B cell (primary cell): ENCODE data around the gene IFNG. TPM values are rescaled to one million over a fixed set of nuclear protein-coding genes. Genes with fewer than 3 reads are reported as not detected.
"Not testable (repeated sequence)": the region's sequence is repeated elsewhere in the genome, so short reads cannot be mapped to it uniquely, and the experiment has no call there.

Experiments used
- ATAC-seq: fragments of 200-7000 bp; cut with Tn5 transposase; one replicate; pipeline ENCODE4 v1.10.0; 2021; ENCODE audit warnings: low read depth, mild to moderate bottlenecking, moderate number of reproducible peaks, moderate library complexity
- CTCF ChIA-PET: fragments of 350-600 bp; sonication (Branson Sonifier 250); formaldehyde crosslinking; loops from one replicate; lab custom pipeline; 2021; ENCODE audit warnings: antibody characterized with exemption, inconsistent platforms; lab: Charles Lee
- POLR2A ChIA-PET: fragments of 350-600 bp; sonication (Branson Sonifier 250); formaldehyde crosslinking; loops from one replicate; lab custom pipeline; 2021; ENCODE audit warnings: antibody characterized with exemption; lab: Charles Lee
- DNase-seq: peaks from one replicate; pipeline ENCODE4 v3.0.0; 2013
- H2AFZ ChIP-seq: 2 replicates; pipeline ENCODE4 v1.6.1; 2012; ENCODE audit warnings: mild to moderate bottlenecking, low read depth, low read length; ENCODE audit not compliant: insufficient read depth, poor library complexity, severe bottlenecking
- H3K27ac ChIP-seq, 2 donors: 1 replicate in 1 of 2; 2 replicates in 1 of 2; pipeline ENCODE4 v1.5.1; 2012 to 2013; ENCODE audit warnings: low read length in 2 of 2, mild to moderate bottlenecking in 2 of 2, moderate library complexity in 1 of 2
- H3K27me3 ChIP-seq, 4 experiments: fragments of 200-600 bp in 1 of 4; sonication (generic) in 1 of 4; replicated peaks in 1 of 4; 1 replicate in 2 of 4; 2 replicates in 2 of 4; pipeline versions ENCODE4 v1.6.1 to v1.7.0; 2013 to 2016; ENCODE audit warnings: low read length in 3 of 4, mild to moderate bottlenecking in 2 of 4, mixed read lengths in 1 of 4, moderate library complexity in 1 of 4; ENCODE audit not compliant: insufficient read depth in 4 of 4, control insufficient read depth in 3 of 4; ENCODE audit errors: control extremely low read depth in 1 of 4
- H3K36me3 ChIP-seq, 2 experiments: replicated peaks in 1 of 2; 1 replicate in 1 of 2; 2 replicates in 1 of 2; pipeline versions ENCODE4 v1.6.1 to v1.7.1; 2013; ENCODE audit warnings: low read length in 1 of 2; ENCODE audit not compliant: insufficient read depth in 2 of 2, control insufficient read depth in 1 of 2; ENCODE audit errors: control extremely low read depth in 1 of 2, extremely low read depth in 1 of 2
- H3K4me1 ChIP-seq, 2 donors: fragments of 200-600 bp in 1 of 2; sonication (generic) in 1 of 2; 1 replicate in 1 of 2; 2 replicates in 1 of 2; pipeline versions ENCODE4 v1.5.1 to v1.6.1; 2013 to 2017; ENCODE audit warnings: low read length in 2 of 2; ENCODE audit not compliant: control insufficient read depth in 2 of 2, insufficient read depth in 2 of 2
- H3K4me2 ChIP-seq: replicated peaks from 2 replicates; pipeline ENCODE3; 2012; ENCODE audit warnings: mild to moderate bottlenecking, low read depth, low read length; ENCODE audit not compliant: poor library complexity, severe bottlenecking
- H3K4me3 ChIP-seq, 5 experiments: fragments of 200-600 bp in 1 of 5; sonication (generic) in 1 of 5; 1 replicate in 3 of 5; 2 replicates in 2 of 5; pipeline versions ENCODE4 v1.5.1 to v1.7.0; 2011 to 2016; ENCODE audit warnings: low read length in 4 of 5, mild to moderate bottlenecking in 4 of 5, low read depth in 2 of 5, control low read depth in 1 of 5, moderate library complexity in 1 of 5; ENCODE audit not compliant: insufficient read depth in 1 of 5; ENCODE audit errors: control extremely low read depth in 1 of 5, extremely low read depth in 1 of 5
- H3K79me2 ChIP-seq: fragments of 200-600 bp; sonication (generic); one replicate; pipeline ENCODE4 v1.6.0; 2016; ENCODE audit warnings: low read length; ENCODE audit not compliant: control insufficient read depth, insufficient read depth
- H3K9ac ChIP-seq: fragments of 200-600 bp; sonication (generic); 2 replicates; pipeline ENCODE4 v1.6.1; 2017; ENCODE audit warnings: mild to moderate bottlenecking, low read length, moderate library complexity
- H3K9me3 ChIP-seq, 3 donors: one replicate each; pipeline versions ENCODE4 v1.6.1 to v1.7.1; 2013; ENCODE audit warnings: low read length in 2 of 3; ENCODE audit not compliant: control insufficient read depth in 2 of 3, insufficient read depth in 1 of 3; ENCODE audit errors: control extremely low read depth in 1 of 3
- H4K20me1 ChIP-seq: 2 replicates; pipeline ENCODE4 v1.6.0; 2012; ENCODE audit warnings: mild to moderate bottlenecking, low read length; ENCODE audit not compliant: insufficient read depth, control insufficient read depth, poor library complexity, severe bottlenecking
- H3K27ac Mint-ChIP-seq: one replicate; pipeline ENCODE4 v1.8.0; 2021; ENCODE audit warnings: mixed read lengths
- H3K27me3 Mint-ChIP-seq: one replicate; pipeline ENCODE4 v1.8.0; 2021; ENCODE audit warnings: mixed read lengths
- H3K4me1 Mint-ChIP-seq: one replicate; pipeline ENCODE4 v1.8.0; 2021; ENCODE audit warnings: mixed read lengths
- H3K4me3 Mint-ChIP-seq: one replicate; pipeline ENCODE4 v1.8.0; 2021; ENCODE audit warnings: mixed read lengths
- H3K9me3 Mint-ChIP-seq: one replicate; pipeline ENCODE4 v1.8.0; 2022; ENCODE audit warnings: mixed read lengths; ENCODE audit not compliant: insufficient read depth
- CTCF ChIP-seq: fragments of 200-600 bp; IDR thresholded peaks from one replicate; pipeline ENCODE4 v1.8.0; 2022; ENCODE audit warnings: antibody characterized with exemption, mild to moderate bottlenecking
- EZH2 ChIP-seq: IDR thresholded peaks from 2 replicates; pipeline ENCODE4 v1.6.1; 2012; ENCODE audit warnings: borderline replicate concordance, low read depth, mild to moderate bottlenecking, moderate library complexity, low read length; ENCODE audit not compliant: insufficient read depth, poor library complexity, severe bottlenecking
- WGBS: methylation state at CpG from one replicate; pipeline ENCODE4 v1.1.5; 2013; ENCODE audit warnings: missing lambda C conversion rate; ENCODE audit not compliant: insufficient coverage; 5-methylcytosine and 5-hydroxymethylcytosine counted together
- intact Hi-C: fragments of 100-400 bp; cut with micrococcal nuclease; formaldehyde crosslinking; loops from one replicate; pipeline ENCODE4 v1.10.0; 2022
- polyA minus RNA-seq: library from RNA; depleted of rRNA, polyadenylated mRNA; stranded (reverse); fragments of >200 nt; gene quantifications from 2 replicates; pipeline ENCODE4 v1.2.3, GENCODE V29; 2012
- polyA plus RNA-seq: library from polyadenylated mRNA; depleted of rRNA; stranded (reverse); fragments of >200 nt; gene quantifications from 2 replicates; pipeline ENCODE4 v1.2.3, GENCODE V29; 2012
- total RNA-seq, 2 donors: library from RNA; stranded (reverse); fragments of 120-200 nt in 1 of 2; gene quantifications; 1 replicate in 1 of 2; 2 replicates in 1 of 2; pipeline versions ENCODE4 v1.2.3 to v1.2.4, GENCODE V29; 2013 to 2022

Gene IFNG
- total RNA-seq: not detected in 2 replicates
- 0.09 TPM for total RNA-seq (2013)
- polyA plus RNA-seq: 0.24 and 0.29 TPM in 2 replicates
- not detected in 2 replicates for polyA minus RNA-seq

- H3K27me3 ChIP-seq: no peaks in the 10 kb centered on the region
- Mint-ChIP-seq H3K27ac (no peak within 1 kb of the TSS), H3K9me3 (no peaks in the 10 kb centered on the region), H3K27me3 (peaks cover 2% of the 10 kb centered on the region), H3K4me1 (peaks cover 16% of the 10 kb centered on the region), H3K4me3 (no peak within 1 kb of the TSS)
- DNase-seq: no peak
- no peak for TF ChIP-seq EZH2
- TF ChIP-seq CTCF: no peak
- no peaks in the 10 kb centered on the region for H3K9me3 ChIP-seq
- intact Hi-C loops: loop anchor here (10.0 kb wide), 1 partner anchor 115 kb away; no protein-coding TSS in a partner anchor
- no peaks in the 10 kb centered on the region for H4K20me1 ChIP-seq
- peaks cover 7 to 8% of the 10 kb centered on the region in 2 donors for H3K4me1 ChIP-seq
- no peak for ATAC-seq
- no peak within 1 kb of the TSS for H3K27ac ChIP-seq
- ChIA-PET POLR2A (no interaction called here), CTCF (no interaction called here)
- H2AFZ ChIP-seq: no peak within 1 kb of the TSS
- H3K4me3 ChIP-seq: no peak within 1 kb of the TSS
- no peaks in the 10 kb centered on the region for H3K36me3 ChIP-seq
- H3K9ac ChIP-seq: no peak within 1 kb of the TSS
- no peak within 1 kb of the TSS for H3K4me2 ChIP-seq
- H3K79me2 ChIP-seq: no peaks in the 10 kb centered on the region
- 88% methylated on average over 1 of the region's 5 CpGs for WGBS
Observed at GRCh38 chr12:68159681-68160304, at the start of gene IFNG. Gene IFNG (minus strand): TSS chr12:68159740. CDS start chr12:68159615, 125 bp downstream.

- H2AFZ ChIP-seq, DNase-seq, H3K9me3 Mint-ChIP-seq, H3K4me1 Mint-ChIP-seq, H3K4me2 ChIP-seq, H3K79me2 ChIP-seq, intact Hi-C loops, H3K9ac ChIP-seq, H3K9me3 ChIP-seq, H3K4me1 ChIP-seq, H3K36me3 ChIP-seq, H3K27ac Mint-ChIP-seq, H3K4me3 Mint-ChIP-seq, H3K27me3 ChIP-seq, ATAC-seq, CTCF ChIA-PET, H3K27ac ChIP-seq, POLR2A ChIA-PET, H4K20me1 ChIP-seq, H3K4me3 ChIP-seq: not testable (repeated sequence)
- H3K27me3 Mint-ChIP-seq: peaks cover 17% of the 10 kb centered on the region
- 80% methylated on average over 5 of the region's 12 CpGs for WGBS
Observed at GRCh38 chr12:68209048-68209728, 49.6 kb upstream of the IFNG start.
